CD4-positive, alpha-beta T cell treated with Interleukin-12 subunit alpha and Interleukin-12 subunit beta, for 1 hour (primary cell): ENCODE measurements around the gene SLC26A4.

Experiments used
- DNase-seq: peaks from one replicate; pipeline ENCODE4 v3.0.0-alpha.2; 2020

The SLC26A4 gene

GRCh38 chr7:107661081-107661864 lies 645 bp downstream of the SLC26A4 start:
- no peak for DNase-seq

GRCh38 chr7:107661865-107662379 lies 1.3 kb downstream of the SLC26A4 start:
- DNase-seq: no peak

GRCh38 chr7:107663196-107663595 lies 2.6 kb downstream of the SLC26A4 start:
- DNase-seq: no peak

- no peak for DNase-seq
Observed at GRCh38 chr7:107666790-107667189, 6.2 kb downstream of the SLC26A4 start.

GRCh38 chr7:107667341-107667740 lies 6.7 kb downstream of the SLC26A4 start:
- DNase-seq: no peak

- DNase-seq: no peak
Observed at GRCh38 chr7:107668296-107668695, 7.7 kb downstream of the SLC26A4 start.

- DNase-seq: no peak
Observed at GRCh38 chr7:107672183-107672582, 11.6 kb downstream of the SLC26A4 start.

- DNase-seq: no peak
Observed at GRCh38 chr7:107676249-107676648, 15.6 kb downstream of the SLC26A4 start.

GRCh38 chr7:107678110-107678753 lies 17.6 kb downstream of the SLC26A4 start:
- DNase-seq: no peak

- no peak for DNase-seq
Observed at GRCh38 chr7:107680478-107680877, 19.9 kb downstream of the SLC26A4 start.

GRCh38 chr7:107682886-107683285 lies 22.3 kb downstream of the SLC26A4 start:
- no peak for DNase-seq

- DNase-seq: no peak
Observed at GRCh38 chr7:107684287-107684686, 23.7 kb downstream of the SLC26A4 start.

GRCh38 chr7:107684947-107685463 lies 24.4 kb downstream of the SLC26A4 start:
- DNase-seq: no peak

GRCh38 chr7:107686816-107687387 lies 26.3 kb downstream of the SLC26A4 start:
- DNase-seq: no peak

GRCh38 chr7:107687656-107688055 lies 27.0 kb downstream of the SLC26A4 start:
- DNase-seq: no peak

- no peak for DNase-seq
Observed at GRCh38 chr7:107689553-107689952, 28.9 kb downstream of the SLC26A4 start.

- DNase-seq: no peak
Observed at GRCh38 chr7:107690084-107690483, 29.5 kb downstream of the SLC26A4 start.

GRCh38 chr7:107690611-107691010 lies 30.0 kb downstream of the SLC26A4 start:
- no peak for DNase-seq

- DNase-seq: no peak
Observed at GRCh38 chr7:107691716-107692115, 31.1 kb downstream of the SLC26A4 start.

GRCh38 chr7:107692501-107692900 lies 31.9 kb downstream of the SLC26A4 start:
- DNase-seq: no peak

- DNase-seq: no peak
Observed at GRCh38 chr7:107693396-107693795, 32.8 kb downstream of the SLC26A4 start.

- no peak for DNase-seq
Observed at GRCh38 chr7:107694386-107694785, 33.8 kb downstream of the SLC26A4 start.

- no peak for DNase-seq
Observed at GRCh38 chr7:107696330-107696946, 35.8 kb downstream of the SLC26A4 start.
